ENCODE results near the gene PRG2. TPM values are rescaled to one million over a fixed set of nuclear protein-coding genes. Genes with fewer than 3 reads are reported as not detected.

Gene PRG2
- total and polyA plus RNA-seq, 9 of the 15 experiments (the other 6 are each of a cell fraction or from before 2014, with no cell fraction given), result 1.8 to 78.0 (median 26.6) TPM

DNA sequence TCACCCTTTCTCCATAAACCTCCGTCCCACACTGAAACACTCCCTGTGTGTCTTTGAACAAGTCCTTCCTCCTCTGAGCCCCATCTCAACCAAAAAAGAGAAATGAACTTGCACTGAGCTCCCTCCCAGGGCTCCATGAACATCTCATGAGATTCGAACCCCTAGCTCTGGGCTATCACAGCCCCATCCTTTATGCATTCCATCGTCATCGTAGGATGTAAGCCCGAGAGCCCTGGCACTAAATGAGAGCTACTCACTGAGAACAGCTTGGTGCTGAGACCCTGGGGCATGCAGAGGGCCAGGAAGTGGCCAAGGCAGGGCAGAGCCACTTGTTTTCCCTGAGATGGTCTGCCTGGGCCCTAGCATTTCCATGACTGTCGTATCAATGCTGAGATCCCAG is 49.3 kb upstream of the PRG2 start (continued):
- TF ChIP-seq PBX2 (CRISPR knock-in tag; IDR thresholded peaks at IDR 0.05; ENCODE audit: low read depth) (no peak), PBX2 (tag; conservative IDR thresholded peaks at IDR 0.05; ENCODE audit: low read depth) (no peak), ELK3 (CRISPR knock-in tag; IDR thresholded peaks at IDR 0.05) (no peak)

GRCh38 chr11:57438345-57439285 is 48.2 kb upstream of the PRG2 start:
- BruUV-seq (replicated peaks), result no TSS peak
- no peak overlapping the region for H3K4me2 ChIP-seq (ENCODE audit: insufficient read depth, low read length)
- no peaks in the 10 kb centered on the region for H4K20me1 ChIP-seq (replicated peaks; ENCODE audit: control insufficient read depth, insufficient read depth, low read length)
- H3K27me3 ChIP-seq (ENCODE audit: control insufficient read depth in 2 of 2, insufficient read depth in 2 of 2, low read length in 2 of 2), result no peaks in the 10 kb centered on the region; a peak in 1 of 5 replicates
- no peak overlapping the region for H3K4me3 ChIP-seq
- ATAC-seq, result peak; percentile 34; the same call in 2 of the 3 replicates
- FAIRE-seq, result no peak
- ChIA-PET POLR2A (no interaction called here), CTCF (ENCODE audit: low intra/inter-chr PET ratio) (no interaction called here)
- no peak for DNase-seq (ENCODE audit: extremely low read depth in 1 of 4, low spot score in 3 of 4)
- peaks cover under 1 to 16% of the 10 kb centered on the region in 2 experiments for H3K4me1 ChIP-seq (replicated peaks in 1 of 2; ENCODE audit: control insufficient read depth in 2 of 2, insufficient read depth in 2 of 2, low read length in 2 of 2)
- no peak overlapping the region for H2AFZ ChIP-seq (ENCODE audit: low read depth, low read length)
- H3K27ac ChIP-seq (ENCODE audit: extremely low read depth, low read depth, low read length), result no peak overlapping the region
- in situ Hi-C loops (cut with MboI) (no loop called here), intact Hi-C loops (cut with micrococcal nuclease) (no loop called here)
- no peaks in the 10 kb centered on the region for H3K79me2 ChIP-seq (ENCODE audit: control insufficient read depth, insufficient read depth, low read length)
- no peaks in the 10 kb centered on the region for H3K36me3 ChIP-seq (ENCODE audit: control insufficient read depth, insufficient read depth, low read length)
- TF ChIP-seq MAFG (tag; conservative IDR thresholded peaks at IDR 0.05) (peak; percentile 31; the same call in 1 of the 2 replicates), ZNF175 (CRISPR knock-in tag; IDR thresholded peaks at IDR 0.05; ENCODE audit: low read depth) (no peak), C11orf30 (IDR thresholded peaks at IDR 0.05; ENCODE audit: low read depth) (peak; percentile 43), ZNF316 (IDR thresholded peaks at IDR 0.05) (peak; percentile 68), ZNF197 (CRISPR knock-in tag; IDR thresholded peaks at IDR 0.05; ENCODE audit: low read depth) (no peak)
- H3K9me3 ChIP-seq (replicated peaks; ENCODE audit: control insufficient read depth, insufficient read depth, low read depth, low read length), result no peaks in the 10 kb centered on the region
- H3K9me1 ChIP-seq (ENCODE audit: control insufficient read depth, insufficient read depth, low read length), result no peaks in the 10 kb centered on the region
- whole genome bisulfite sequencing (ENCODE audit: insufficient coverage, low coverage, missing lambda C conversion rate), result 32% methylated on average over 12 of the region's 12 CpGs
- H3K9ac ChIP-seq (ENCODE audit: insufficient read depth in 1 of 2, low read depth in 2 of 2, low read length in 2 of 2), result no peak overlapping the region; a peak in 1 of 4 replicates

Data from K562 (cell line).